Gastroesophageal sphincter (tissue), 3 donors: ENCODE measurements around the gene STRIP2.

Source experiments
- EP300 ChIP-seq: sonication (generic); formaldehyde crosslinking; IDR thresholded peaks from one replicate; pipeline ENCODE4 v1.6.1; 2017; ENCODE audit warnings: antibody characterized with exemption, mild to moderate bottlenecking
- POLR2A ChIP-seq, 2 donors: fragments of 450-650 bp; IDR thresholded peaks; one replicate each; pipeline ENCODE4 v1.6.1; 2017; ENCODE audit warnings: antibody characterized with exemption in 2 of 2, mild to moderate bottlenecking in 2 of 2, moderate library complexity in 1 of 2
- TF ChIP-seq, protein P1 (sequence below), 4 experiments: fragments of 200-600 bp in 2 of 4; fragments of 450-650 bp in 2 of 4; sonication (generic) in 1 of 4; IDR thresholded peaks; one replicate each; pipeline ENCODE4 v1.5.1; 2017 to 2019; ENCODE audit warnings: antibody characterized with exemption in 4 of 4, mild to moderate bottlenecking in 2 of 4, moderate library complexity in 2 of 4

GRCh38 chr7:129492391-129492790 lies 58.2 kb downstream of the STRIP2 start:
- TF ChIP-seq, protein P1, sequence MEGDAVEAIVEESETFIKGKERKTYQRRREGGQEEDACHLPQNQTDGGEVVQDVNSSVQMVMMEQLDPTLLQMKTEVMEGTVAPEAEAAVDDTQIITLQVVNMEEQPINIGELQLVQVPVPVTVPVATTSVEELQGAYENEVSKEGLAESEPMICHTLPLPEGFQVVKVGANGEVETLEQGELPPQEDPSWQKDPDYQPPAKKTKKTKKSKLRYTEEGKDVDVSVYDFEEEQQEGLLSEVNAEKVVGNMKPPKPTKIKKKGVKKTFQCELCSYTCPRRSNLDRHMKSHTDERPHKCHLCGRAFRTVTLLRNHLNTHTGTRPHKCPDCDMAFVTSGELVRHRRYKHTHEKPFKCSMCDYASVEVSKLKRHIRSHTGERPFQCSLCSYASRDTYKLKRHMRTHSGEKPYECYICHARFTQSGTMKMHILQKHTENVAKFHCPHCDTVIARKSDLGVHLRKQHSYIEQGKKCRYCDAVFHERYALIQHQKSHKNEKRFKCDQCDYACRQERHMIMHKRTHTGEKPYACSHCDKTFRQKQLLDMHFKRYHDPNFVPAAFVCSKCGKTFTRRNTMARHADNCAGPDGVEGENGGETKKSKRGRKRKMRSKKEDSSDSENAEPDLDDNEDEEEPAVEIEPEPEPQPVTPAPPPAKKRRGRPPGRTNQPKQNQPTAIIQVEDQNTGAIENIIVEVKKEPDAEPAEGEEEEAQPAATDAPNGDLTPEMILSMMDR (IDR thresholded peaks at IDR 0.05), result no peak
- TF ChIP-seq EP300 (no peak), POLR2A (IDR thresholded peaks at IDR 0.05) (no peak)
